ENCODE results near the gene WNT11.
A peak's percentile ranks its signal among the peaks of the same experiment; 100 is the strongest.

WNT11 gene

GRCh38 chr11:76185931-76186401, 20.3 kb downstream of the WNT11 start:
- Mint-ChIP-seq H3K4me3 (no peak overlapping the region), H3K27me3 (no peaks in the 10 kb centered on the region), H3K4me1 (peaks cover 17% of the 10 kb centered on the region), H3K9me3 (no peaks in the 10 kb centered on the region), H3K27ac (ENCODE audit: low read depth) (no peak overlapping the region), H3K36me3 (ENCODE audit: insufficient read depth) (peaks cover 2% of the 10 kb centered on the region)
- no peak for DNase-seq (ENCODE audit: low spot score in 2 of 2)
- no peak for ATAC-seq (replicated peaks; ENCODE audit: extremely low read depth, poor library complexity, severe bottlenecking)

DNA sequence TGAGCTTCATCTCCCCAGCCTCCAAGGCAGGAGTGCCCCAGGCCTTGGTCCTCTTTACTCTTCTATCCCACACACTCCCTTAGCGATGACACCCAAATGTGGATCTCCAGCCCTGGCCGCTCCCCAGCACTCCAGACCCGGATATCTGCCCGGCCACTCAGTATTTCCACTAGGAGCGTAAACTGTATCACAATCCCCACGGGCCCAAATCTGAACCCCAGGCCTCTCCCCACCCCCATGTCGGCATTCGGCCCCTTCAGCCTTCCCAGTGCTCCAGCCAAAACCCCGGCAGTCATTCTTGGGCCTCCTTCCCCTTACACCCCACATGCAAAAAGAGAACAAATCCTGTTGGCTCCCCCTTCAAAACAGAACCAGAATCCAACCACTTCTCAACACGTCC, 20.8 kb downstream of the WNT11 start:
- H3K4me3 Mint-ChIP-seq, result no peak overlapping the region
- peaks cover 2% of the 10 kb centered on the region for H3K36me3 Mint-ChIP-seq (ENCODE audit: insufficient read depth)
- no peaks in the 10 kb centered on the region for H3K9me3 Mint-ChIP-seq
- ATAC-seq (replicated peaks; ENCODE audit: extremely low read depth, poor library complexity, severe bottlenecking), result no peak
- H3K4me1 Mint-ChIP-seq, result peaks cover 17% of the 10 kb centered on the region
- DNase-seq (ENCODE audit: low spot score in 2 of 2), result no peak
- no peak overlapping the region for H3K27ac Mint-ChIP-seq (ENCODE audit: low read depth)
- no peaks in the 10 kb centered on the region for H3K27me3 Mint-ChIP-seq

- no peak for DNase-seq (ENCODE audit: low spot score in 2 of 2)
- ATAC-seq (replicated peaks; ENCODE audit: extremely low read depth, poor library complexity, severe bottlenecking), result no peak
- Mint-ChIP-seq H3K36me3 (ENCODE audit: insufficient read depth) (peaks cover 2% of the 10 kb centered on the region), H3K4me3 (no peak overlapping the region), H3K27ac (ENCODE audit: low read depth) (no peak overlapping the region), H3K27me3 (no peaks in the 10 kb centered on the region), H3K4me1 (peaks cover 17% of the 10 kb centered on the region), H3K9me3 (no peaks in the 10 kb centered on the region)
These were observed 21.7 kb downstream of the WNT11 start for GRCh38 chr11:76184551-76184993.

GRCh38 chr11:76181371-76181770, 24.9 kb downstream of the WNT11 start:
- no peaks in the 10 kb centered on the region for H3K9me3 Mint-ChIP-seq
- no peaks in the 10 kb centered on the region for H3K27me3 Mint-ChIP-seq
- H3K36me3 Mint-ChIP-seq (ENCODE audit: insufficient read depth), result no peaks in the 10 kb centered on the region
- H3K27ac Mint-ChIP-seq (ENCODE audit: low read depth), result no peak overlapping the region
- ATAC-seq (replicated peaks; ENCODE audit: extremely low read depth, poor library complexity, severe bottlenecking) (no peak), DNase-seq (ENCODE audit: low spot score in 2 of 2) (no peak)
- no peak overlapping the region for H3K4me3 Mint-ChIP-seq
- H3K4me1 Mint-ChIP-seq, result peaks cover 17% of the 10 kb centered on the region

- Mint-ChIP-seq H3K4me1 (peaks cover 2% of the 10 kb centered on the region), H3K27ac (ENCODE audit: low read depth) (no peak overlapping the region), H3K9me3 (no peaks in the 10 kb centered on the region), H3K4me3 (no peak overlapping the region), H3K36me3 (ENCODE audit: insufficient read depth) (no peaks in the 10 kb centered on the region), H3K27me3 (no peaks in the 10 kb centered on the region)
- no peak for ATAC-seq (replicated peaks; ENCODE audit: extremely low read depth, poor library complexity, severe bottlenecking)
- DNase-seq (ENCODE audit: low spot score in 2 of 2), result no peak
These were observed 27.2 kb downstream of the WNT11 start for GRCh38 chr11:76179147-76179546.

- Mint-ChIP-seq H3K27ac (ENCODE audit: low read depth) (no peak overlapping the region), H3K9me3 (no peaks in the 10 kb centered on the region), H3K36me3 (ENCODE audit: insufficient read depth) (no peaks in the 10 kb centered on the region), H3K4me3 (no peak overlapping the region), H3K4me1 (peaks cover 10% of the 10 kb centered on the region), H3K27me3 (no peaks in the 10 kb centered on the region)
- no peak for ATAC-seq (replicated peaks; ENCODE audit: extremely low read depth, poor library complexity, severe bottlenecking)
- no peak for DNase-seq (ENCODE audit: low spot score in 2 of 2)
These were observed 29.0 kb downstream of the WNT11 start for GRCh38 chr11:76177250-76177686.

DNA sequence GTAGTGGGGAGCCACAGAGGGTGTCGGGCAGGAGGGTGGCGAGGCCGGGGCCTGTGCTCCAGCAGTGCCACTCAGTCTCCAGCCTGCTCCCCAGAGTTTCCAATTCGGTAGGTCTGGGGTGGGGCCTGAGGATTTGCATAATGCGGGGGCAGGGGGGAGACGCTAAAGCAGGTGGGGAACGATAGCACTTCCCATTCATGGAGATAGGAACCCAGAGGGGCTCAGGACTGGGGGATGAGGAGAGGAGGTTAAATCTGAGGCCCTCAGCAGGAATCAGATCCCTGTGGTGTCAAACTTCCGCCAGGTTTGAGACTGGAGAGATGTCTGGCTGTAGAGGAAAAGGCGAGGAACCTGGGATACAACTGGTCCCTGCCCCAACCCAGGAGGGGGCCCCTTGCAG, 29.8 kb downstream of the WNT11 start:
- DNase-seq (ENCODE audit: low spot score in 2 of 2) (no peak), ATAC-seq (replicated peaks; ENCODE audit: extremely low read depth, poor library complexity, severe bottlenecking) (no peak)
- Mint-ChIP-seq H3K4me3 (no peak overlapping the region), H3K4me1 (peaks cover 10% of the 10 kb centered on the region), H3K36me3 (ENCODE audit: insufficient read depth) (no peaks in the 10 kb centered on the region), H3K27ac (ENCODE audit: low read depth) (peak overlapping the region; percentile 54), H3K9me3 (no peaks in the 10 kb centered on the region), H3K27me3 (no peaks in the 10 kb centered on the region)

DNA sequence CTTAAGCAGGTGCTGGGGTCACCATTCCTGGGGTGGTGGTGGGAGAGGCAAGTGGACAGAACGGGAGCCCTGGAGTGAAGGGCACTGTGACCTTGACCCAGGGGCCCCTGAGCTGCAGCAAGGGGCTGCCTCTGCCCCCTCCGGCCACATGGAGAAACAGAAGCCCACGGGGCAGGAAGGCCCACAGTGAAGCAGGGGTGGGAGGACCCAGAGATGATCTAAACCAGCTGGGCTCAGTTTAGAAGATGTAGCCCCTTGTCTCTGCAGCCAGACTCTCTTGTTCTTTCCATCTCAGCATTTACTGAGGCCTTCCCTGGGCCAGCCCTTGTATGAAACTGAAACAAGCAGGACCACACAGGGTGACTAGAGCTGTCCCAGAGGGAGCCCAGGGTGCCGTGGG, 30.5 kb downstream of the WNT11 start:
- DNase-seq (ENCODE audit: low spot score in 2 of 2), result no peak
- no peak overlapping the region for H3K4me3 Mint-ChIP-seq
- peak overlapping the region; percentile 54 for H3K27ac Mint-ChIP-seq (ENCODE audit: low read depth)
- peaks cover 10% of the 10 kb centered on the region for H3K4me1 Mint-ChIP-seq
- H3K27me3 Mint-ChIP-seq, result no peaks in the 10 kb centered on the region
- no peaks in the 10 kb centered on the region for H3K9me3 Mint-ChIP-seq
- no peak for ATAC-seq (replicated peaks; ENCODE audit: extremely low read depth, poor library complexity, severe bottlenecking)
- H3K36me3 Mint-ChIP-seq (ENCODE audit: insufficient read depth), result no peaks in the 10 kb centered on the region

DNA sequence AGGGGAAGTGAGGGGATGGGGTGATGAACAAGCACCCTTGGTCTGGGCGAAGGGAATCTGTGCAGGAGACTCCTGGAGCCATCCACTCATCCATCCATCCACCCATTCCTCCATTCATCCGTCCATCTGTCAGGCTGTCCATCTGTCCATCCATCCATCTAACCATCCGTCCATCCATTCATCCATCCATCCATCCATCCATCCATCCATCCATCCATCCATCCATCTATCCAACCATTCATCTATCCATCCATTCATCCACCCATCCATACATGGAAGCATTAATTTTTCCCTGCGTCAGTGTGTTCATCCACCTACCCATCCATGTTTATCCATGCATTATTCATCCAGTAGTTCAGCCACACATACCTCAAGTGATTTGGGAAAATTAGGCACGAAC, 32.0 kb downstream of the WNT11 start:
- no peak for DNase-seq (ENCODE audit: low spot score in 2 of 2)
- no peak overlapping the region for H3K27ac Mint-ChIP-seq (ENCODE audit: low read depth)

GRCh38 chr11:76173663-76174062, 32.6 kb downstream of the WNT11 start:
- peaks cover 10% of the 10 kb centered on the region for H3K4me1 Mint-ChIP-seq
- H3K36me3 Mint-ChIP-seq (ENCODE audit: insufficient read depth), result no peaks in the 10 kb centered on the region
- no peak overlapping the region for H3K4me3 Mint-ChIP-seq
- H3K9me3 Mint-ChIP-seq, result no peaks in the 10 kb centered on the region
- ATAC-seq (replicated peaks; ENCODE audit: extremely low read depth, poor library complexity, severe bottlenecking) (no peak), DNase-seq (ENCODE audit: low spot score in 2 of 2) (no peak)
- no peaks in the 10 kb centered on the region for H3K27me3 Mint-ChIP-seq
- H3K27ac Mint-ChIP-seq (ENCODE audit: low read depth), result no peak overlapping the region

More for the DNA sequence above, 32.0 kb downstream of the WNT11 start:
- ATAC-seq (replicated peaks; ENCODE audit: extremely low read depth, poor library complexity, severe bottlenecking), result no peak
- H3K27me3 Mint-ChIP-seq, result no peaks in the 10 kb centered on the region
- H3K36me3 Mint-ChIP-seq (ENCODE audit: insufficient read depth), result no peaks in the 10 kb centered on the region
- H3K9me3 Mint-ChIP-seq, result no peaks in the 10 kb centered on the region
- H3K4me1 Mint-ChIP-seq, result peaks cover 10% of the 10 kb centered on the region
- no peak overlapping the region for H3K4me3 Mint-ChIP-seq

DNA sequence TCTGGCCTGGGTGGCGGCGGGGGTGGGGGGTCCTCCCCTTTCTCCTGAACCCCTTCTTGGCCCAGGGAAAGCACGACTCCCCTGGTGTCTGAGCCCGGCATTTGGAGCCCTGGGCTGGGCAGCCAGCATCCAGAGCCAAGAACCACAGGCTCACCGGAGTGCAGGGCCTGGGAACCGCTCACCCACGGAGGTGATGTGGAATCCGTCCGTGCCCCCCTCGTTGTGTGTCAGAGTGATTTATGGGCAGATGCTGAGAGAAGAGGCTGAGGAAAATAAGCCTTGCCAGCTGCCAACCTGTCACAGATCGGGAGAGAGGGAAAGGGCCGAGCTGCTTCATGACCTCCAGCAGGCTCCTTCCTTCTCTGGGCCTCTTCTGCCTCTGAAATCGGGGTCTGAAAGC, 33.7 kb downstream of the WNT11 start:
- no peaks in the 10 kb centered on the region for H3K36me3 Mint-ChIP-seq (ENCODE audit: insufficient read depth)
- H3K4me1 Mint-ChIP-seq, result peaks cover 10% of the 10 kb centered on the region
- no peak overlapping the region for H3K4me3 Mint-ChIP-seq
- H3K9me3 Mint-ChIP-seq, result no peaks in the 10 kb centered on the region
- ATAC-seq (replicated peaks; ENCODE audit: extremely low read depth, poor library complexity, severe bottlenecking) (no peak), DNase-seq (ENCODE audit: low spot score in 2 of 2) (no peak)
- H3K27ac Mint-ChIP-seq (ENCODE audit: low read depth), result no peak overlapping the region
- no peaks in the 10 kb centered on the region for H3K27me3 Mint-ChIP-seq

DNA sequence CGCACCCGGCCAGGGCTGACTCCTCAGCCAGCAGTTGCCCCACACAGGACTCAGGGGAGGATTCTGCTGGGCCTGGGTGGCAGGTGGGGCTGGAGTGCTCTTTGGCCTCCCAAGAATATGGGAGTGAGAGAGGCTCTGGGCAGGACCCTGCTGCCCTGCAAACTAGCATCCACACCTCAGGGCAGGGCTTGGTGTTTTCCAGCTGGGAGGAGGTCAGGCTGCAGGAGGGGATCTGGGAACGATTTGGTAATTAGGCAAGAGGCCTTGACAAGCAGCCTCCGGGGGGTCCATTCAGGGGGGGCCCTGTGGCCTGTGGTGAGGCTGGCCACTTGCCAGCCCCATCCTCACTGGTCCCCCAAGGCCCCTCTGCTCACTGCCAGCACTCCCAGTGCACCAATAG, 35.8 kb downstream of the WNT11 start:
- ATAC-seq (replicated peaks; ENCODE audit: extremely low read depth, poor library complexity, severe bottlenecking) (no peak), DNase-seq (ENCODE audit: low spot score in 2 of 2) (no peak)
- Mint-ChIP-seq H3K27me3 (no peaks in the 10 kb centered on the region), H3K36me3 (ENCODE audit: insufficient read depth) (no peaks in the 10 kb centered on the region), H3K9me3 (no peaks in the 10 kb centered on the region), H3K4me1 (peaks cover 10% of the 10 kb centered on the region), H3K27ac (ENCODE audit: low read depth) (no peak overlapping the region), H3K4me3 (no peak overlapping the region)

- H3K9me3 Mint-ChIP-seq, result no peaks in the 10 kb centered on the region
- no peak overlapping the region for H3K4me3 Mint-ChIP-seq
- H3K27ac Mint-ChIP-seq (ENCODE audit: low read depth), result no peak overlapping the region
- ATAC-seq (replicated peaks; ENCODE audit: extremely low read depth, poor library complexity, severe bottlenecking), result no peak
- DNase-seq (ENCODE audit: low spot score in 2 of 2), result no peak
- no peaks in the 10 kb centered on the region for H3K27me3 Mint-ChIP-seq
- H3K4me1 Mint-ChIP-seq, result peaks cover 10% of the 10 kb centered on the region
- H3K36me3 Mint-ChIP-seq (ENCODE audit: insufficient read depth), result no peaks in the 10 kb centered on the region
These were observed 36.8 kb downstream of the WNT11 start for GRCh38 chr11:76169473-76169896.

DNA sequence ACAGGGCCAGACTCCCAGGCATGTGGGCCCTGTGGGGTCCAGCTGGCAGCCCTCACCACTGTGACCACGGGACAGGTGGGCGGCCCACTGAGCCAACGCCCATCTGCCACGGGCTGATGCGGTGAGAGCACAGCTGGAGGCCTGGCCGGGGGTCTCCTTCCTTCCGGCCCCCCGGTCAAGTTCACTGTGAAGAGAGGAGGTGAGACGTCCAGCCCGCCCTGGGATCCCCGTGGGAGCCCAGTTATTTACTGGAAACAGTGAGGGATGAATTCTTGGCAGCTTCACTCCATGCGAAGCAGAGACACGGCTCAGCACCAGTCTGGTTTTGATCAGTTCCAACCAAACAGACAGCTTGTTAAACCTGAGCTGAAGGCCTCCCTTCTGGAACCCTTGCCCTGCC, 38.7 kb downstream of the WNT11 start:
- H3K27ac Mint-ChIP-seq (ENCODE audit: low read depth), result no peak overlapping the region
- no peaks in the 10 kb centered on the region for H3K36me3 Mint-ChIP-seq (ENCODE audit: insufficient read depth)
- H3K9me3 Mint-ChIP-seq, result no peaks in the 10 kb centered on the region
- no peak for ATAC-seq (replicated peaks; ENCODE audit: extremely low read depth, poor library complexity, severe bottlenecking)
- no peaks in the 10 kb centered on the region for H3K4me1 Mint-ChIP-seq
- no peak overlapping the region for H3K4me3 Mint-ChIP-seq
- DNase-seq (ENCODE audit: low spot score in 2 of 2), result no peak
- no peaks in the 10 kb centered on the region for H3K27me3 Mint-ChIP-seq
